Adipose tissue (tissue), 3 donors: ENCODE results near the gene KIF12. TPM values are rescaled to one million over a fixed set of nuclear protein-coding genes. Genes with fewer than 3 reads are reported as not detected.

ENCODE experiments used
- polyA plus RNA-seq, 3 donors: library from polyadenylated mRNA; stranded (reverse); fragments of 200-250 nt; gene quantifications; one replicate each; pipeline ENCODE4 v1.2.3, GENCODE V29; 2013
- donor health status: healthy with polysubstance abuse.
- donor health status: Bipolar disorder and iron deficiency.
- donor health status: healthy.

The KIF12 gene
- polyA plus RNA-seq, 3 donors: 0.22 to 38.8 (median 1.0) TPM

Other genes with a start within 250 kb of the KIF12 start
- gene ZNF618, start 223.0 kb downstream of the KIF12 start, polyA plus RNA-seq: 1 to 10 TPM; 2.6 to 3.9 (median 2.6) TPM
- gene AMBP, start 21.0 kb downstream of the KIF12 start, polyA plus RNA-seq: 10 to 100 TPM in 1 of 3 donors, under 1 TPM in 1, not detected in 1; 0.16 to 57.3 TPM
- 10 to 100 TPM in 2 of 3 donors, 1 to 10 TPM in 1; 9.3 to 20.6 (median 14.2) TPM for gene COL27A1, start 56.2 kb upstream of the KIF12 start, polyA plus RNA-seq
- 10 to 100 TPM in 1 of 3 donors, 1 to 10 TPM in 1, not detected in 1; 6.9 to 18.0 TPM for gene ORM1, start 223.8 kb upstream of the KIF12 start, polyA plus RNA-seq
- 1 to 10 TPM; 1.1 to 6.3 (median 3.8) TPM for gene ORM2, start 230.6 kb upstream of the KIF12 start, polyA plus RNA-seq